ENCODE data around the gene C8A.

DNA sequence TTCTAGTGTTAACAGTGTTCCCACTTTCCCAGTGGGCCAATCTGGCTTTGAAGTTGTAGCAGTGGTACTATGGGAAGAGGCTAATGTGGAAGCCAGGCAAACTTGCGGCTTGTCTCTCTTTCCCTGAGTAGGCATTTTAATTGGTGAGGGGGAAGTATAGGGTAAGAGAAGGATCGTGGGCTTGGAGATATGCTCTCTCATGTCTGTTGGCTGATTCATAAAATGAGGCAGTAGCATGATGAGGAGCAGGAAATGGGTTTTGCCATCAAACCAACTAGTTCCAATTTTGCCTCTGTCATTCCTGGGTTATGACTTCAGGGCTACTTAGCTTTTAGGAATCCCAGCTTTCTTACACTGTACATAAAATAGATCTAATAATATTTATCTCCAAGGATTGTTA, 12.1 kb downstream of the C8A start:
- TF ChIP-seq, protein P1, sequence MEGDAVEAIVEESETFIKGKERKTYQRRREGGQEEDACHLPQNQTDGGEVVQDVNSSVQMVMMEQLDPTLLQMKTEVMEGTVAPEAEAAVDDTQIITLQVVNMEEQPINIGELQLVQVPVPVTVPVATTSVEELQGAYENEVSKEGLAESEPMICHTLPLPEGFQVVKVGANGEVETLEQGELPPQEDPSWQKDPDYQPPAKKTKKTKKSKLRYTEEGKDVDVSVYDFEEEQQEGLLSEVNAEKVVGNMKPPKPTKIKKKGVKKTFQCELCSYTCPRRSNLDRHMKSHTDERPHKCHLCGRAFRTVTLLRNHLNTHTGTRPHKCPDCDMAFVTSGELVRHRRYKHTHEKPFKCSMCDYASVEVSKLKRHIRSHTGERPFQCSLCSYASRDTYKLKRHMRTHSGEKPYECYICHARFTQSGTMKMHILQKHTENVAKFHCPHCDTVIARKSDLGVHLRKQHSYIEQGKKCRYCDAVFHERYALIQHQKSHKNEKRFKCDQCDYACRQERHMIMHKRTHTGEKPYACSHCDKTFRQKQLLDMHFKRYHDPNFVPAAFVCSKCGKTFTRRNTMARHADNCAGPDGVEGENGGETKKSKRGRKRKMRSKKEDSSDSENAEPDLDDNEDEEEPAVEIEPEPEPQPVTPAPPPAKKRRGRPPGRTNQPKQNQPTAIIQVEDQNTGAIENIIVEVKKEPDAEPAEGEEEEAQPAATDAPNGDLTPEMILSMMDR (conservative IDR thresholded peaks at IDR 0.05) = no peak
- no peak for TF ChIP-seq EZH2 (IDR thresholded peaks at IDR 0.05; ENCODE audit: low read depth)
